HG02938 (cell line): ENCODE data around the gene ATAD3A.

Experiments used
- ATAC-seq: cut with Tn5 transposase; IDR thresholded peaks from one replicate; pipeline ENCODE4 v1.9.1; 2021; ENCODE audit warnings: mild to moderate bottlenecking, moderate library complexity; ENCODE audit not compliant: unreplicated experiment

ATAD3A gene

DNA sequence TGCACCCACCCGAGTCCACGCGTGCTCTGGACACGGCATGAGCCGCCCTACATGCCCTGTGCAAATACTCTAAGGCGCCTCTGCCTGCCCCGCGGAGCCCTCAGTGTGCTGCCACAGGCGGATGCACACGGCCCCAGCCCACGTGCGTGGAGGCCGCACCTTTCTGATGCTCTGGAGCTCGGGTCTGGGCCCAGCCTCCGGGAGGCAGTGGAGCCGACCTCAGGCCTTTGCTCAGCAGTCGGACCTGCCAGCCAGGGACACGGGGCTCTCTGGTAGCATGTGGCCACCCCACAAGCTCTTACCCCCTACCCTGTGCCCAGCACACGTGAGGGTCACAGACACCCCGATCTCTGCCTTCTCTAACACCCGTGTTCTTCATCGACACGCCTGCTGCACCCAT, 26.4 kb downstream of the ATAD3A start:
- no peak for ATAC-seq

DNA sequence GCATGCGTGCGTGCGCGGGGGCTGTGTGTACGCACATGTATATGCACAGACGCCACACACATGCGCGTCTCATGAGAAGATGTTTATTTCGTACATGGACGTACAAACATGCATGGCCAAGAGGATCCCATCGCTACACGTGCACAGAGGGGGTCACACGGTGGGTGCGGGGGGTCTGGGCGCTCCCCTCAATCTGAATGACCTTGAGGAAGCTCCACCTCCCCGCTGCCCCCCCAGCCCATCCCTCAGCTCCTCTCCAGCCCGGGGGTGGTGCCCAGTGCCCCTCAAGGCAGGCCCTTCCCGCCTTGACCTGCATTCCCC, 27.0 kb downstream of the ATAD3A start:
- ATAC-seq, result no peak

DNA sequence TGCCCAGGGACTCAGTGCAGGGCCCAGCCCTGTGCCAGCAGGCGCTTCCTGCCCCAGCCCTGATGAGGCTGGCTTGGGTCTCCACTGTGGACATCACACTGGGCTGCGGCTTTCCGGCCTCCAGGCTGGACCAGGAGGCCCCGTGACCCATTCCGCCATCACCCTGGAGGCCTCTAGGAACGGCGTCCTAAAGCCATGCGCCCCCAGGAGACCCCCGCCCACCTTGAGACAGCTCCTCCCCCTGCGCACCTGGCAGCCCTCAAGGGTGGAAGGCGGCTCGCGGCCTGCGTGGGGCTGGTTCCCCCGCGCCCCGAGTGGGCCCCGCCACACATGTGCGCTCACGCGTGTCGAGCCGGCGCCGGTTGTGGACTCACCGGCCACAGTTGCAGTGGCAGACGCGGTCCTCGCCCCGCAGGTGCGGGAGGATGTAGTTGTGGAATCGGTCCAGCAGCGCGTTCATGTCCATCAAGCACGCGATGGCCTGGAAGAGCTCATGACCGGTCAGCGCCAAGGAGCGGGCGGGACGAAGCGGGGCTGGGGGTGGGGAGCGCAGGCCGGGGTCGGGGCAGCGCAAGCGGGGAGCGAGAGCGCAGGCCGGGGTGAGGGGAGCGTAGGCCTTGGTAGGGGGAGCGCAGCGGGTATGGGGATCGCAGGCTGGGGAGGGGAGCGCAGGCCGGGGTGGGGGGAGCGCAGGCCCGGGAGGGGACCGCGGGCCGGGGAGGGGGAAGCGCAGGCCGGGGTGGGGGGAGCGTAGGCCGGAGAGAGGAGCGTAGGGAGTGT, 27.5 kb downstream of the ATAD3A start:
- no peak for ATAC-seq

DNA sequence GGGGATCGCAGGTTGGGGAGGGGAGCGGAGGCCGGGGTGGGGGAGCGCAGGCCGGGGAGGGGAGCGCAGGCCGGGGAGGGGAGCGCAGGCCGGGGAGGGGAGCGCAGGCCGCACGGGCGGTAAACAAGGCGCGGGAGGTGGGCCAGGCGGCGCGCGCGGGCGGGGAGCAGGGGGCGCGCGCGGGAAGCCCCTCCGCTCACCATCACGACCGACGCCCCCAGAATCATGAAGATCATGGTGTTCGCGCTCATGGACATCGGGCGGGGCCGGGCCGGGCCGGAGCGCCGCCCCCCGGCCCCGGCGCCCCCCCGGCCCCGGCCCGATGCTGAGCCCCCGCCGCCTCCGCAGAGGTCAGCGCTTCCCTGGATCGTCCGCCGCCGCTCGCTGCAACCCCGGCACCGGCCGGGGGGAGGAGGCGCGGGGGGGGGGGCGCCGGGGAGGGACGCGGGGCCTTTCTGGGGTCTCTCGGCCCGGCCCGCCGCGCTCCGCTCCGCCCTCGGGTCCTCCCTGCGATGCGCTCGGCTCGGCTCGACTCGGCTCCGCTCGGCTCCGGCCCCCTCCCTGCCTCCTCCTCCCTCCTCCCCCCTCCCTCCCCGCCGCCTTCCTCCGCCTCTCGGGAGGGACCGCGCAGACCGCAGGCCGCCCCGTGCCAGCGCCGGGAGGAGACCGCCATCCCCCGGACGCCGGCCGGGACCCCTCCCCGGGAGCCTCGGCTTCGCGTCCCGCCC, 28.3 kb downstream of the ATAD3A start, which contains the start of gene TMEM240:
Gene TMEM240, minus strand, starts transcription at position 535 of the 728 bp plus-strand sequence. Its CDS starts 278 bp downstream, at position 257.
- ATAC-seq, result no peak

DNA sequence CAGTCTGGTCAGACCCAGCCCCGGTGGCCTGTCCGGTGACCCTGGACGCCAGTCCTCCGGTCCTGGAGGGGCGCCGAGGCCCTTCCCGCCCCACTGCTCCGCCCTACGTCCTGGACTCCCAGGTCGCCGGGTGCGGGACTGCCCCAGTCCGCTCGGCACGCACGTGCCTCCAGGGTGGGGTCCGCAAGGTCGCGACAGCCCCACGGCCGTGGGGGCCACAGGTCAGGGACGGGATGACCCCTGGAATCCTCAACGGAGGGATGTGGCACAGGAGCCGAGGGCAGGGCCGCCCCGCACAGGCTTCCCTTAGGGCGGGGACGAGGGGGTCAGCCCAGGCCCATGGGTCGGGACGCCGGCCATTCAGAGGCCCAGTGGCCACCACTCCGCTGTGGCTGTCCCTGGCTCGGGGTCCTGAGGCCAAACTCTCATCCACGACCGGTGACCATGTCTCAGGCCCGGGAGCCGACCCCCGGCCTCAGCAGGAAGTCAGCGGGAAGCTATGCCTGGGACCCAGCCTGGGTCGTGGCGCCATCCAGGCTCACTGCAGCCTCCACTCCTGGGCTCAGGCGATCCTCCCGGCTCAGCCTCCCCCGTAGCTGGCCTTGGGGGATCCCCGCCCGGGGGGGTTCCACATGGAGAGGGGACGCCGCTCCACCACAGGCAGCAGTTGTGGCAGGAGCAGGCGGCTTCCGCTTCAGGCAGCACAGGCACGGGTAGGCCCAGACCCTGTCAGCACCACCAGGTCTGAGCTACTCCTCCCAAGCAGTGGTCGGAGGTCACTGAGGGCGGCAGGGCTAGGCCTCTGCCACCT, 29.1 kb downstream of the ATAD3A start:
- ATAC-seq, result no peak

GRCh38 chr1:1541956-1542765, 30.2 kb downstream of the ATAD3A start:
- ATAC-seq, result no peak

DNA sequence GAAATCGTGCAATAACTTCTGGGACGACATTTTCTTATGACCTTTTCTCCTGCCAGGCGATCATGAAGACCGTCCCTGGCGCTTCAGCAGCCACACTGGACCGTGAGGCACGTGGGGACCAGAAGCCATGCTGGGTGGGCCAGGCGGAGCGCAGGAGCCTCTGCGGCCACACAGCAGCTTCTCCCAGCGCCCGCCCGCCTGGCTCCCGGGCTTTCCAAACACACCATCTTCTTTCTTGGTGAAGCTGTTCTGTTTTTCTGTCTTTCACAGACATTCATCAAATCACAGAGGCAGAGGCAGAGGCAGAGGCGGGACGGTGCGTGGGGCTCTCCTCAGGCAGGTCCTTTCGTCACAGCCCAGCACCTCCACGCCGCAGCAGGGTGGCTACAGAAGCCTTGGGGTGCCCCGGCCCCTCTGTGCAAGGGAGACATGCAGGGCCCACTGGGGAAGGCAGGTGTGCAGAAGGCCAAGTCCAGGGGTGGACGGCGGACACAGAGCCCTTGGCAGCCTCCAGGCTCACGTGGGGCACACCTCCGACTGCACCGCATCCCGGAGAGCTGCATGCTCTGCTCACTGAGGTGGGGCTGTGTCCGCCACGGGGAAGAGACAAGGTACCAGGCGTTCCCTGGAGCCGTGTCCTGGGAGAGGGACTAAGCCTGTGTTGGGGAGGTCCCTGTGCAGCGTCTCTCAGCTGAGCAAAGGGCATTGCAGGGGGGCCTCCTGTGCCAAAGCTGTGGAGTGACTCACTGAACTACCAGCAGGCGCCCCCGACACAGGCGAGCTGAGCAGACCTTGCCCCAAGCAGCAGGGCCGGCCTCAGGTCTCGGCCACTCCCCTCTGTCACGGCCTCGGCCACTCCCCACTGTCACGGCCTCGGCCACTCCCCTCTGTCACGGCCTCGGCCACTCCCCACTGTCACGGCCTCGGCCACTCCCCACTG, 31.1 kb downstream of the ATAD3A start:
- no peak for ATAC-seq

GRCh38 chr1:1543706-1544099, 31.7 kb downstream of the ATAD3A start:
- no peak for ATAC-seq

DNA sequence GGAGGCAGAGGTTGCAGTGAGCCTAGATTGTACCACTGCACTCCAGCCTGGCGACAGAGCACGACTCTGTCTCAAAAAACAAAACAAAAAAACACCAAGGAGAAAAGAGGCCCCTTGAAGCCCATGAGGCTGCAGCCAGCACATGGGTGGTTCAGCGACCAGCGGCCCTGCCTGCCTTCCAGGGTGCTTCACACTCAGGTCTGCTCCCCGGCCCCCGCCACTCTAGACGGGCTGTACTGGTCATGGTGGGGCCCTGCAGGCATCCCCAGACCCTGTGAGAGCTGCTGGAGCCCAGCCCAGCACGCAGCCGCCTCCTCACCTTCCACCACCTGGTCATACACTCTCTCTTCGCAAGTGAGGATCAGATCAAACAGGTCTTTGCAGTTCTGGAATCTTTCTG, 32.6 kb downstream of the ATAD3A start:
- ATAC-seq, result no peak

DNA sequence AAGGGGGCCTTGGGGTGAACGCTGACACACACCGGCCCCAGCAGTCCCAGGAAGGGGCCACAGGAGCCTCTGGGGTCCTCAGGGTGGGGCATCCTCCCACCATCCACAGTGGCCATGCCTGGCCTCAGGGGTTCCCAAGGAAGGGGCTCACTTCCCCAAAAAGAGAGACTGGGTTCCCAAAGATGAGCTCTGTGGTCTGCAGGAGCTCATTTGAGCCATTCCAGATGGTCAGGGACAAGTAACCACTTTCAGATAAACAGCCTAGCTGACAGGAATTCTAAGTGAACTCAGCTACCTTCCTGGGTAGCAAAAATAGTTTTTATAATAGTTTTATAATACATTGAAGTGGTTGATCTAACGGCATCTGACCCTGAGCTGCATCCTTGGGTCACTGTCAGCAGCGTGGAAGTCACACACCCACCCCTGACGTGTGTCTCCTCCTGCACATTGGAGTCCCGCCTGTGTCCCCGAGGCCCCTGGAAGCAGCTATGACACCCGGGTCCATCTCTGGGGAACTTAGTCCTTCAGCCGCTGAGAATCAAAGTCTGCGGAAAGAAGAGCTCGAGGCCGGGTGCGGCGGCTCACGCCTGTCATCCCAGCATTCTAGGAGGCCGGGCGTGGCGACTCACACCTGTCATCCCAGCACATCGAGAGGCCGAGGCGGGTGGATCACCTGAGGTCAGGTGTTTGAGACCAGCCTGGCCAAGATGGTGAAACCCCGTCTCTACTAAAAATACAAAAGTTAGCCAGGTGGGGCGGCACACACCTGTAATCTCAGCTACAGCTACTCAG, 34.2 kb downstream of the ATAD3A start:
- no peak for ATAC-seq

- no peak for ATAC-seq
Observed at GRCh38 chr1:1547011-1547410, 35.0 kb downstream of the ATAD3A start.

DNA sequence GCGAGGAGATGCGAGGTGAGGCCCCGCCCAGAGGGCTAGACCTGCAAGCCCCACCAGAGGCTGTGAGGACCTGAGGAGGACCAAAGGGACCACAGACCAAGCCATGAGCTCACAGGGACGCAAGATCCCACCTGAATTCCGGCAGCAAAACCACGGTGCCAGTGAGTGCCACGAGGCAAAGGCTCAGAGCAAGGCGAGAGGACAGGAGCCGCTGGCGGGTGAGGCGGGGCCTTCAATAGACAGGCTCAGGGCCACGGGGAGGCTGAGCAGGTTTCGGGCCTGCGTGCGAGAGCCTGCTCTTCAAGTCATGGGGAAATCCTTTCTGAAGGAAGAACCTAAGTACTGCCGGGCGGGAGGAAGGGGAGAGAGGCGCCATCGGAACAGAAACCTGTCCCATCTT, 35.5 kb downstream of the ATAD3A start:
- no peak for ATAC-seq

DNA sequence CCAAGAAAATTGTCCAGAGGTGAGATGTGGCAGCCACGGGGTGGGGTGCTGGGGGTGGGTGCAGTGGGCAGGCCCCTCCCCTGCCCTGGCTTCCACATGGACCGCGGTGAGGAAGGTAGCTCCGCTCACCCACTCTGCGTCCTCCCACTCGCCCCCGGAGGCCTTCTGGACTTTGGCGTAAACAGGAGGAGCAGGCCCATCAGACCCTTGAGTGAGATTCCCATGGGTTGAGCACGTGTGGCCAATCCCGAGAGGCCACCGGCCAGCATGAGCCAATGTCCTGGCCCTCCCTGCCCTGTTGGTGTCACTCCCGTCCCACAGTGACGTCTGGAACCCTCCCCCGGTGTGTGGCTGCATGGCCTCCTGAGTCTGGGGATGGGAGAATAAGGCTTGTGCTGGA, 36.6 kb downstream of the ATAD3A start:
- no peak for ATAC-seq

GRCh38 chr1:1550087-1550486, 38.1 kb downstream of the ATAD3A start:
- no peak for ATAC-seq

DNA sequence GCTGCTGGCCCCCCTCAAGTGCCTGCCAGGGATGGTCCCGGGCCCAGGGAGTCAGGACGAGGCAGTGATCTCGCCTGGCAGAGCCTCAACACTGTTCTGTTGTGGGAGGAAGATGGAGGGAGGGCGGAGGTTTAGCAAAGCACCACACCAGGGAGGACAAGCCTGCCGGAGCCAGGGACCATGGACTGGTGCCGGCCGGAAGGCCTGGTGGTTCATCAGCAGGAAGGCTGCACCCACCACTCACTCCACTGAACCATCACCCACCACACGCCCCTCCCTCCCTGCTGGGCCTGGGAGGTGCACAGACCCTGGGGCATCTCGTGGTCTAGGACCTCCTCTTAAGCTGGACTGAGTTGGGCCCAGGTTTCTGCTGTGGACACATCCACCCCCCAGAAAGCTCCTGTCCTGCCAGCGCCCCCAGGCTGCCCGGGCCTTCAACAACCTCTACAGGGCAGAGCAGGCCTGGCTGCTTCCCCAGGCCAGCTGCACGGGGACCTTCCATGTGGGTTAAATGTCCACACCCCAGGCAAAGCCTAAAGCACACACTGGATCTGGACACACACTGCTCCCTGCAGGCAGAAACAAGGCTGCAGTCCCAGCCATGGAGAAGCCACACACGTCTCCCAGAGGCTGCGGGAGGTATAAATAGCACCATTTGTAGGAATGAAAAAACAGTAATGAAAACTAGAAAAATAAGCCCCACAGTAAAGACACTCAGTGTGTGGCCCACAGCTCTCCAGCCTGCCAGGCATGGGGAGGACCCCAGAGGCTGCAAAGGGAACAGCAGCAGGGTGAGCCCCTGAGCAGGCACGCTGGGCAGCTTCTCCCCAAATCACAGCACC, 38.9 kb downstream of the ATAD3A start:
- ATAC-seq, result no peak

GRCh38 chr1:1551524-1552262, 39.7 kb downstream of the ATAD3A start:
- no peak for ATAC-seq

DNA sequence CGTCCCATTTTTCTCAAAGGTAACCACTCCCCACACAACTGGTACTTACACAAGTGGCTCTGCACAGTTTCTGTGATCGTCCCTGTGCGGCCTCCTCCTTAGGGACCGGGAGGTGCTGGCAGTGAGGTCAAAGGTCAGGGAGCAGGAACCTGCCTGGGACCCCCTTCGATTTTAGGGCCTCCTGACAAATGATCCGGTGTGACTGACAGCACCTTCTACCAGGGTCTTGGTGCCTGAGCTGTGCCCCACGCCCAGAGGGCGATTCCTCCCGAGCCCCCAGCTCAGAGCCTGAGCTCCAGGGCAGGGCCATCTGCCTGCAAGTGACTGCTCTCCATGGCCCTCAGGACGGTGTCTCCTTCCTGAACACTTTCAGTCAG, 40.3 kb downstream of the ATAD3A start:
- no peak for ATAC-seq
